ENCODE measurements around the gene SLC35C1. TPM values are rescaled to one million over a fixed set of nuclear protein-coding genes. Genes with fewer than 3 reads are reported as not detected.

The SLC35C1 gene
- total and polyA plus RNA-seq, 2 donors (not counting 3 experiments of a cell fraction or from before 2014, with no cell fraction given), result 8.5 to 19.8 TPM

DNA sequence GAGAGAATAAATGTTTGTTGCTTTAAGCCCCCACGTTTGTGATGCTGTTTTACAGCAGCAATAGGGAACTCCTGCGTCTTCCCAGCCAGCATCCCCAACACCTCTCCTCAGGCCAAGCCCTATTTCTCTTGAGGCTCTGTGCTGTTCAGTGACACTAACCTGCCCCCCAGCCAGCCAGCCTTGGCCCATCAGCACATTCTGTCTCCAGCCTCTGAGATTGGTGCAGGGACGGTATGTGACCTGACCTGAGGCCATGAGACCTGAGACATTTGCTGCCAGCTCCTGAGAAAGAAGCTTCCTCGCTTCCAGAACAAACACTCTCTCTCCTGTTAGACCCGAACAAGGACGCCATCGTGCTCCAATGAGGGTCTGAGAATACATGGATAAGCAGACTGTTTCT is 38.5 kb upstream of the SLC35C1 start:
- Histone ChIP-seq H3K27me3 (ENCODE audit: control insufficient read depth in 2 of 2, insufficient read depth in 2 of 2, low read length in 2 of 2) (peaks cover 0 to 1% of the 10 kb centered on the region in 2 experiments), H3K79me2 (ENCODE audit: control insufficient read depth, insufficient read depth, low read length) (no peaks in the 10 kb centered on the region), H3K4me2 (ENCODE audit: insufficient read depth, low read length) (no peak overlapping the region), H3K9me3 (replicated peaks; ENCODE audit: control insufficient read depth, insufficient read depth, low read length) (no peaks in the 10 kb centered on the region), H3K9ac (replicated peaks; ENCODE audit: extremely low read depth, insufficient read depth, low read length) (no peak overlapping the region), H3K27ac (ENCODE audit: insufficient read depth, low read depth, low read length) (no peak overlapping the region), H4K20me1 (replicated peaks; ENCODE audit: control insufficient read depth, extremely low read depth, insufficient read depth, low read length) (no peaks in the 10 kb centered on the region), H3K9me1 (replicated peaks; ENCODE audit: control insufficient read depth, extremely low read depth, insufficient read depth, low read length) (no peaks in the 10 kb centered on the region), H3K4me3 (replicated peaks in 1 of 3; ENCODE audit: insufficient read depth in 1 of 3, low read depth in 1 of 3, low read length in 3 of 3) (no peak overlapping the region), H3K4me1 (ENCODE audit: control insufficient read depth, extremely low read depth, insufficient read depth, low read length) (peaks cover 2% of the 10 kb centered on the region), H2AFZ (ENCODE audit: low read depth, low read length) (no peak overlapping the region), H3K36me3 (ENCODE audit: control insufficient read depth in 2 of 2, extremely low read depth in 1 of 2, insufficient read depth in 2 of 2, low read length in 2 of 2) (no peaks in the 10 kb centered on the region)
- POLR2A ChIA-PET, result no interaction called here
- BruUV-seq (replicated peaks), result no TSS peak
- CTCF ChIA-PET, result no interaction called here
- TF ChIP-seq, protein P1, sequence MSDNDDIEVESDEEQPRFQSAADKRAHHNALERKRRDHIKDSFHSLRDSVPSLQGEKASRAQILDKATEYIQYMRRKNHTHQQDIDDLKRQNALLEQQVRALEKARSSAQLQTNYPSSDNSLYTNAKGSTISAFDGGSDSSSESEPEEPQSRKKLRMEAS (IDR thresholded peaks at IDR 0.05; ENCODE audit: insufficient read depth, insufficient read length), result no peak
- no peak for TF ChIP-seq POLR2A (IDR thresholded peaks at IDR 0.05; ENCODE audit: low read depth, low read length)
- no peak for TF ChIP-seq FOS (IDR thresholded peaks at IDR 0.05; ENCODE audit: borderline replicate concordance, insufficient read depth, low read length)
- TF ChIP-seq GATA2 (IDR thresholded peaks at IDR 0.05; ENCODE audit: insufficient read depth, insufficient read length, low read depth, low read length), result no peak
- TF ChIP-seq EZH2 (IDR thresholded peaks at IDR 0.05; ENCODE audit: borderline replicate concordance, low read depth, low read length, severe bottlenecking), result no peak
- no peak for TF ChIP-seq MYC (IDR thresholded peaks at IDR 0.05; ENCODE audit: low read depth, low read length)
- TF ChIP-seq, protein P2, sequence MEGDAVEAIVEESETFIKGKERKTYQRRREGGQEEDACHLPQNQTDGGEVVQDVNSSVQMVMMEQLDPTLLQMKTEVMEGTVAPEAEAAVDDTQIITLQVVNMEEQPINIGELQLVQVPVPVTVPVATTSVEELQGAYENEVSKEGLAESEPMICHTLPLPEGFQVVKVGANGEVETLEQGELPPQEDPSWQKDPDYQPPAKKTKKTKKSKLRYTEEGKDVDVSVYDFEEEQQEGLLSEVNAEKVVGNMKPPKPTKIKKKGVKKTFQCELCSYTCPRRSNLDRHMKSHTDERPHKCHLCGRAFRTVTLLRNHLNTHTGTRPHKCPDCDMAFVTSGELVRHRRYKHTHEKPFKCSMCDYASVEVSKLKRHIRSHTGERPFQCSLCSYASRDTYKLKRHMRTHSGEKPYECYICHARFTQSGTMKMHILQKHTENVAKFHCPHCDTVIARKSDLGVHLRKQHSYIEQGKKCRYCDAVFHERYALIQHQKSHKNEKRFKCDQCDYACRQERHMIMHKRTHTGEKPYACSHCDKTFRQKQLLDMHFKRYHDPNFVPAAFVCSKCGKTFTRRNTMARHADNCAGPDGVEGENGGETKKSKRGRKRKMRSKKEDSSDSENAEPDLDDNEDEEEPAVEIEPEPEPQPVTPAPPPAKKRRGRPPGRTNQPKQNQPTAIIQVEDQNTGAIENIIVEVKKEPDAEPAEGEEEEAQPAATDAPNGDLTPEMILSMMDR (IDR thresholded peaks at IDR 0.05; ENCODE audit: extremely low read depth in 1 of 2, insufficient read depth in 1 of 2, low read depth in 1 of 2, low read length in 2 of 2), result no peak
- TF ChIP-seq JUN (IDR thresholded peaks at IDR 0.05; ENCODE audit: borderline replicate concordance, insufficient read depth, insufficient read length, low read depth), result no peak
- no peak for TF ChIP-seq POLR2AphosphoS5 (IDR thresholded peaks at IDR 0.05; ENCODE audit: insufficient read depth, low read depth, low read length)
- intact Hi-C loops (cut with micrococcal nuclease) (no loop called here), dilution Hi-C loops (cut with MboI; ENCODE audit: extremely low pct_ligation_motif_present, low sequenced_read_pairs) (no loop called here)
- no peak for DNase-seq (ENCODE audit: low read depth, low spot score)
- no peak for FAIRE-seq
